HAP-1 (cell line): Measurements from ENCODE around the gene FEZ2.

ENCODE experiments used
- DNase-seq, 2 experiments: peaks; one replicate each; pipeline ENCODE4 v3.0.0-alpha.2; 2016 to 2020; ENCODE audit warnings: low spot score in 2 of 2
- H3K27me3 ChIP-seq: fragments of 250-450 bp; sonication (Bioruptor Pico); 2 replicates; pipeline ENCODE4 v1.5.1; 2020; ENCODE audit warnings: low read depth, mild to moderate bottlenecking, moderate library complexity
- H3K36me3 ChIP-seq: fragments of 250-450 bp; sonication (Bioruptor Pico); replicated peaks from 2 replicates; pipeline ENCODE4 v1.5.1; 2020; ENCODE audit warnings: mild to moderate bottlenecking
- H3K4me1 ChIP-seq: fragments of 250-450 bp; sonication (Bioruptor Pico); 2 replicates; pipeline ENCODE4 v1.5.1; 2020; ENCODE audit warnings: mild to moderate bottlenecking
- H3K4me3 ChIP-seq: fragments of 250-450 bp; sonication (Bioruptor Pico); 2 replicates; pipeline ENCODE4 v1.5.1; 2020; ENCODE audit warnings: mild to moderate bottlenecking, moderate library complexity
- H3K9me3 ChIP-seq: fragments of 250-450 bp; sonication (Bioruptor Pico); 2 replicates; pipeline ENCODE4 v1.5.1; 2020; ENCODE audit warnings: mild to moderate bottlenecking, moderate library complexity
- in situ Hi-C: fragments of 300-500 bp; cut with MboI; formaldehyde crosslinking; loops from 3 replicates; pipeline ENCODE4 v1.14.3; 2020; ENCODE audit warnings: low sequenced_read_pairs, inconsistent platforms, mixed read lengths

FEZ2 gene

DNA sequence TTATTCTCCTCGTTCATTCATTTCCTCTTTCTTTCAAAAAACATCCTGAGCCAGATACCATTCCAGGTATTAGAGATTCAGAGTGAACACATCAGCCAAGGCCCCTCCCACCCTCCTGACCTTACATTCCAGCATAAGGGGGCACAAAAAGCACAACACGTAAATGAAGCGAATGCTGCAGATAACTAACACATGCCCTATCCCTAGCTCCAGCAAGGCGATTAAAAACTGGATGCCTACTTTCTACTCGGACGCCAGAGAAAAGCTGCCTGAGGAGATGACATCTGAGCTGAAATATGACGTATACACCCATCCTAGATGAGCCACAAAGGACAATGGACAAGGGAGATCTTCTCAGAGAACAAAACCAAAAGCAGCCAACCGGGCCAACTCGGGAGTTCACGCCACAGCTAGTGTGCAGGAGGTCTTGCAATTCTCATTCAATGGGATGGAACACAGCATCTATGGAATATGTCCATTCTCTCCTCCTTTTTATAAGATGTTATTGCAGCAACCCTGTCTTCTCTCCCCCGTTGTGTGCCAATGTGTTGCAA lies 33.5 kb downstream of the FEZ2 start:
- no peaks in the 10 kb centered on the region for H3K9me3 ChIP-seq
- no peak overlapping the region for H3K4me3 ChIP-seq
- H3K36me3 ChIP-seq: no peaks in the 10 kb centered on the region; the same call in 1 of the 2 replicates
- no peaks in the 10 kb centered on the region for H3K27me3 ChIP-seq
- peaks cover 5% of the 10 kb centered on the region; the same call in 1 of the 2 replicates for H3K4me1 ChIP-seq
- in situ Hi-C loops: no loop called here
- no peak for DNase-seq

DNA sequence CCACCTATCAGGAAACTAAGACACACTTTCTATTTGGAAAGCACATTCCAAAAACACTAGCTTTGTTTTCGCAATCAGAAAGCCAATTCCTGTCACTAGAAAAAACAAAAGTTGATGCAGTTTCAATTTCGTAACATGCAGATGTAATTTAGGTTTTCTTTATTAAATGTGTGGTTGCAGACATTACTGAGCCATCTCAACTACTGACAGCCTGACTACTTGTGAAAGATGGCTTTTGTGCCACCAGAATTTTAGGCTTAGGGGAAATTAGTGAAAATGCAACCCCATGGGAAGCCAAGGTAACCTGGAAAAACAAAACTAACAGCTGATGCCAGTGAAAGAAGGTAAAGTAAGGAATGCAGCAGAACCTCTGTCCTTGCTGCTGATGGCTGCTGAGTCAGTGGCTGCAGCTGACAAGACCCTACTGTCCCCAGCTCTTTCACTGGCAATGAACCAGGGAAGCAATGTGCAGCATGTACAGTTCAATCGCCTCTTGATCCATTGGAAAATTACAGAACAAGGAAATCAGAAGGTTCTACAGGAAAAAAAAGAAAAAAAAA lies 34.9 kb downstream of the FEZ2 start:
- in situ Hi-C loops: no loop called here
- H3K4me3 ChIP-seq: no peak overlapping the region
- DNase-seq: no peak
- no peaks in the 10 kb centered on the region for H3K27me3 ChIP-seq
- H3K36me3 ChIP-seq: no peaks in the 10 kb centered on the region; the same call in 1 of the 2 replicates
- H3K4me1 ChIP-seq: peaks cover 10% of the 10 kb centered on the region
- no peaks in the 10 kb centered on the region for H3K9me3 ChIP-seq

DNA sequence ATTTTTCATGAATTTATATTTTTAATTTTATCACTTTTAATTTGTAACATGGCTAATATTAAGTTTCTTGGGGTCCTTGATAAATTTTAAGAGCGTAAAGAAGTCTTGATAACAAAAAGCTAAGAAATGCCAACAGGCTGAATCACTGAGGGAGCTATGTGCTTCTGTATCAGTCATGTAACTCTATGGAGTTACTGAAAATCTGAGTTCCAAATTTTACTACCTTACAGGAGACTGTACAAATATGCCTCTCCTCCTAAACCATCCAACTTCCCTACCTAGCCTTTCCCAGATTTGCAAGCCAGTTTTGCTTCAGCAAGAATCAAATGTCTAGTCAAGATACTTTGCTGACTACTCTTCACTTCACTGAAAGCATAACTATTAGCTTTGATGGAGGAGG lies 35.7 kb downstream of the FEZ2 start:
- Histone ChIP-seq H3K27me3 (no peaks in the 10 kb centered on the region), H3K4me1 (peaks cover 10% of the 10 kb centered on the region), H3K9me3 (no peaks in the 10 kb centered on the region), H3K4me3 (no peak overlapping the region), H3K36me3 (no peaks in the 10 kb centered on the region; the same call in 1 of the 2 replicates)
- DNase-seq: no peak
- in situ Hi-C loops: no loop called here

DNA sequence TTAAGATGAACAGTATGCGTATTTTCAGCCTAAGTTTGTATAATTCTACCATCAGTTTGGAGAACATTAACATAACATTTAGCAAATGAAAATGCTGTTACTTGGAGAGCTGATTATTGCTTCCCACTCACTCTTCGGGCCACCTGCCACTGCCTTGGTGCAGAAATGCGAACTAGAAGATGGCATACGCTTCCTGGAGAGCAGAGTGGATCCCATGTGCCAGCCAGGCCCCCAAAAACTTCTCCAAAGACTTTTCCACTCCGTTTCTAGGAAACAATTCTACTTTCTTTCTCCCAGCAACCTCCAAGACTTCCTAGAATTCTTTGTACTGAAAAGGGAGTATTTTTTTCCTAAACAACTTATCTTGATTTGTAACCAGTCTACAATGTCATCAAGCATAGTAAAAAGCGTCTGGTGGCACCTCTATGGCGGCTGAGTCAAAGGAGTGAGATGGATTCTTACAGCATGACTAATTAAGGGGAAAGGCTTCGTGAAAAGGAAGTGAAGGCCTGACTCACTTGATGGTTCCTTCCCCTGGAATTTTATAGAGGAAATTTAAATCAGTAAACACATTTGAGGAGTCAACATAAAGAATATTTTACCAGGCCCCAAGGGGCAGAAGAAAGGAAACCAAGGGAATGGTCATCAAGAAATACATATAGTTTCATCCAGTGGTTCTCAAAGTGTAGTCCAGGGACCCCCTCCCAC lies 36.6 kb downstream of the FEZ2 start:
- in situ Hi-C loops: no loop called here
- H3K36me3 ChIP-seq: no peaks in the 10 kb centered on the region; the same call in none of the 2 replicates
- no peaks in the 10 kb centered on the region for H3K9me3 ChIP-seq
- no peak overlapping the region for H3K4me3 ChIP-seq
- peaks cover 10% of the 10 kb centered on the region for H3K4me1 ChIP-seq
- no peak for DNase-seq
- no peaks in the 10 kb centered on the region for H3K27me3 ChIP-seq

DNA sequence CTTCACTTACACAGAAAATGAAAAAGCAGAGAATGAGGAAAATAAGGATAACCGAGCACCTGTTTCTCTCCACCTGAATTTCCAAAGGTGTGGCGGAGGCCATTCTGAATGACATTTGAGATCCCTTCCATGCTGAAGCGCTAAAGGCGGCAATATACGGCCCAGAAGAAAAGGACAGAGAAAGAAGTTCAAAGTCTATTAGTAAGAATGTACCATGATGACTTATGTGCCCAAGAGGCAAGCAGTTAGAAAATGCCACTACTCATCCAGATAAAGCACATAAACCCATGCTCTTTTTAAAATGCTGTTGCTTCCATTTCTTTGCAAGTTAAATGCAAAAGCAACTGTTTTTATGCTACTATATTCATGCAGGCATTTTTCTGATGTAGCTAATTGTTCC lies 37.2 kb downstream of the FEZ2 start:
- H3K27me3 ChIP-seq: no peaks in the 10 kb centered on the region
- no peak overlapping the region for H3K4me3 ChIP-seq
- H3K36me3 ChIP-seq: no peaks in the 10 kb centered on the region; the same call in none of the 2 replicates
- no peak for DNase-seq
- no peaks in the 10 kb centered on the region for H3K9me3 ChIP-seq
- H3K4me1 ChIP-seq: peaks cover 10% of the 10 kb centered on the region
- in situ Hi-C loops: no loop called here

DNA sequence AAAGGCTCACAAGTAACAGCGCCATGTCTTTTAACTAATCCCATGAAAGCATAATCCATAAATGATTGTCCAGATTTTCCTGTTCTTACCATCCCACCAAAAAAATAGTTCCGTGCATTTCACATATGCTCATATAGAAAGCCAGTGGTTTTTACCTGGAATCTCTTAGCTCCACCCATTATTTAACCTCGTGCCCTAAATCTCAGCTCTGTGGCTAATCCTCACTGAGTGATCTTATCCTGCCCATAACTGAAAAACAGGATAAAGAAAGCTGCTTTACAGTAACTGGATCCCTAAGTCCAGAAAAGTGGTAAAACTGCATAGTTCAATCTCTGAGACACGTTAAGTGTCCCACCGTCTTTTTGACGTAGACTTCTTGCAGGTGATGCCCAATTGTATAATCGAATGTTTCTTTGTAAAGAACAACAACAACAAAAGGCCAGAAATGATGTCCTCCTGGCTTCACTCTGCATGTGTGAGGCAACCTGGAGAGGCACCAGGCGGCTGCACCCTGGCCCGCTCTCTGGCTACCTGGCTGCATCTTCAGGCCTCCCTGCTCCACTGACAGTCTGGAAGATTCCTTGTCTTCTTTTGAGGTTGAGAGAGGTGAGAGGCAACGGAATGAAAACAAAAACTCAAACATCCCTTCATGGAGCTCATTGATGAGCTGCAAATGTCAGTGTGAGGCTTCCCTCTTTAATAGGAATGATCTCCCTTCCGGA lies 38.6 kb downstream of the FEZ2 start:
- Histone ChIP-seq H3K27me3 (no peaks in the 10 kb centered on the region), H3K4me3 (no peak overlapping the region), H3K4me1 (peaks cover 10% of the 10 kb centered on the region), H3K9me3 (no peaks in the 10 kb centered on the region), H3K36me3 (peaks cover 6% of the 10 kb centered on the region)
- no peak for DNase-seq
- in situ Hi-C loops: no loop called here

DNA sequence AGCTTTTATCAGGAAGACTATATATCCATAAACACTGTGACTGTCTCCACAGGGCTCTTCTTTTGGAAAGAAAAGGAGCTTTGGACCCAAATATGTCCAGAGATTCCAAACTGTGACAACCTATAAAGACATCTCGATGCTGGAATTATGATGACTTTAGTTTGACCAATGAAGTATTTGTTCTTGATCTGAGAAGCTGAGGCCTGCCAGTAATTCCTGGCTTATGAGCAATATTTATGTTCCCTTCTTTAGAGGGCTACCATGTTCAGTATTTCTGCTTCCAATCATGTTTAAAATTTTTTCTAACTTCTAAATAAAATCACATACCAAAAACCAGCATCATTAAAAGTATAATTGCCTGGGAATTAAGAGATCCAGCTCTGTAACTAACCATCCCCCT lies 41.1 kb downstream of the FEZ2 start:
- Histone ChIP-seq H3K36me3 (peaks cover 22% of the 10 kb centered on the region), H3K4me1 (peaks cover 9% of the 10 kb centered on the region), H3K4me3 (no peak overlapping the region), H3K27me3 (no peaks in the 10 kb centered on the region), H3K9me3 (no peaks in the 10 kb centered on the region)
- DNase-seq: no peak
- in situ Hi-C loops: no loop called here

DNA sequence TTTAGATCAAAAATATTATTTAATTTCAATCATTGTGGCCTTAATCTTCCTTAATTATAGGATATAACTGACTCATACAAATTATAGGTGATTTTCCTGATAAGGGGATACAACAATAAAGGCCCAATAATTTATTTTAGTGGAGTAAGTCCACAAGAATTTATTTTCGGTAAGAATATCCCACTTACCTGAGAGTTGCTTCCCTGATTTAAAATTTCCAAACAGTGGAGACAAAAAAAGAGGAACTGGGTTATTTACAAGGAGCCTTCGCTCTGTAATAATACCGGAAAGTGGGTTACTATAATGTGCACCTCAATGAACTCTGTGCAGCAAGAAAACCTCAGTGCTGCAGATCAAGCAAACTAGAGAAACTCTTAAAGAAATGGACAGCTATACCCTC lies 42.2 kb downstream of the FEZ2 start:
- Histone ChIP-seq H3K9me3 (no peaks in the 10 kb centered on the region), H3K4me1 (peaks cover 5% of the 10 kb centered on the region), H3K36me3 (peaks cover 33% of the 10 kb centered on the region), H3K27me3 (no peaks in the 10 kb centered on the region), H3K4me3 (no peak overlapping the region)
- DNase-seq: no peak
- in situ Hi-C loops: no loop called here

DNA sequence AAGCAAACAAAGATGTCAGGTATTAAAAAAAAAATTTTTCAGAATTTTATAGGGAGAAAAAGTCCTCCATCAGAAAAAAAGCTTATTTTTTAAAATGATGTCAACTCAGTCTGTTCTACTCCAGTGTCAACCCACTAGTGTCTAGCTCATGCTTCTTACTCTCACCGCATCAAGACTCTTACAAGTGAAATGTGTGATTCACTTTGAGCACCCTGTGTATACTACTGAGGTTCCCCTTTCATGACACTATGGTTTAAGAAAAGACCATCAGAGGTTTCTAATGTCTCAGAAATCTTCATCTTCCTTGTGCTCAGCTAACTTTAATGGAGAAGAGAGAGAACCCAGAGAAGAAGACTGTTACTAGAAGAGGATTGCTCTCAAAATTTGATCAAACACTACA lies 43.4 kb downstream of the FEZ2 start:
- in situ Hi-C loops: no loop called here
- H3K27me3 ChIP-seq: no peaks in the 10 kb centered on the region
- H3K9me3 ChIP-seq: no peaks in the 10 kb centered on the region
- DNase-seq: no peak
- peaks cover 5% of the 10 kb centered on the region for H3K4me1 ChIP-seq
- H3K36me3 ChIP-seq: peaks cover 43% of the 10 kb centered on the region
- H3K4me3 ChIP-seq: no peak overlapping the region

DNA sequence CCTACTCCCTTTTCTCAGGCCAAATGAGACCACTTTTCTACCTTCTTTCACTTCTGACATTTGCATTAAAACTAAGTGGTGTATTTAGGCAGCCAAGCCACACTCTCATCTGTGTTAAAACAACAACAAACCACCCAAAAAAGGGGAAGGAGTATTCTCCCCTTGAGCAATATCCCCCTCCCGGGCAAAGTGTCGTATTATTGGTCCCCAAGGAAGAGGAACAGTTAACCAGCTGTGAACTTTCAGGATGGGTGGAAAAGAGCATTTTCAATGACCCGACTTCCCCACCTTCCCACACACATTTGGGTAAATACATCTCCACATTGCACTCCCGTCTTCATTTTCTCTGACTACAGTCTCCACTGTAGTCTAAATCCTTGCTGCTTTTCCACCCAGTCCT lies 44.3 kb downstream of the FEZ2 start:
- in situ Hi-C loops: no loop called here
- Histone ChIP-seq H3K4me1 (no peaks in the 10 kb centered on the region), H3K36me3 (peaks cover 44% of the 10 kb centered on the region), H3K4me3 (no peak overlapping the region), H3K9me3 (no peaks in the 10 kb centered on the region), H3K27me3 (no peaks in the 10 kb centered on the region)
- DNase-seq: no peak

DNA sequence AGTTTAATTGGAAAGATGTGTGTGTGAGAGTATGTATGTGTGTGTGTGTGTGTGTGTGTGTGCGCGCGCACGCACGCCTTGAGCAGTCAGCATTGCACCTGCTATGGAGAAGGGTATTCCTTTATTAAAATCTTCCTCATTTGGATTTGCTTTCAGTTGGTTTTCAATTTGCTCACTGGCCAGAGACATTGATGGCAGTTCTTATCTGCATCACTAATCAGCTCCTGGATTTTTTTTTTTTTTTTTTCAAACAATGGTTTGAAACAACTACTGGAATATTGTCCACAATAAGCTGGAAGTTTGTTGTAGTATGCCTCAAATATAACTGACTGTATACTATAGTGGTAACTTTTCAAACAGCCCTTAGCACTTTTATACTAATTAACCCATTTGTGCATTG lies 48.0 kb downstream of the FEZ2 start:
- in situ Hi-C loops: no loop called here
- DNase-seq: no peak
- peaks cover 60% of the 10 kb centered on the region for H3K36me3 ChIP-seq
- H3K4me3 ChIP-seq: no peak overlapping the region
- no peaks in the 10 kb centered on the region for H3K4me1 ChIP-seq
- H3K9me3 ChIP-seq: no peaks in the 10 kb centered on the region
- H3K27me3 ChIP-seq: no peaks in the 10 kb centered on the region

DNA sequence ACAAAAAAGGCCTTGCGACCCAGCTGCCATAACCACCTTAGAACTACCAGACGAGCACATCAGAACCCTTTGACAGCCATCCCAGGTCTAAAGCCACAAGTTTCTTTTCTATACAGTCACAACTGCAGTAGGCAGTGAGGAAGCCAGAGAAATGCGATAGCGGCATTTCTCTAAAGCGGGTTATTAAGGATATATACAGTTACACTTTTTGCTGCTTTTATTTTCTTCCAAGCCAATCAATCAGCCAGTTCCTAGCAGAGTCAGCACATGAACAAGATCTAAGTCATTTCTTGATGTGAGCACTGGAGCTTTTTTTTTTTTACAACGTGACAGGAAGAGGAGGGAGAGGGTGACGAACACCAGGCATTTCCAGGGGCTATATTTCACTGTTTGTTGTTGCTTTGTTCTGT lies 48.8 kb downstream of the FEZ2 start:
- H3K36me3 ChIP-seq: peaks cover 56% of the 10 kb centered on the region
- H3K4me3 ChIP-seq: no peak overlapping the region
- H3K27me3 ChIP-seq: no peaks in the 10 kb centered on the region
- H3K4me1 ChIP-seq: no peaks in the 10 kb centered on the region
- no peaks in the 10 kb centered on the region for H3K9me3 ChIP-seq
- no peak for DNase-seq
- in situ Hi-C loops: no loop called here

DNA sequence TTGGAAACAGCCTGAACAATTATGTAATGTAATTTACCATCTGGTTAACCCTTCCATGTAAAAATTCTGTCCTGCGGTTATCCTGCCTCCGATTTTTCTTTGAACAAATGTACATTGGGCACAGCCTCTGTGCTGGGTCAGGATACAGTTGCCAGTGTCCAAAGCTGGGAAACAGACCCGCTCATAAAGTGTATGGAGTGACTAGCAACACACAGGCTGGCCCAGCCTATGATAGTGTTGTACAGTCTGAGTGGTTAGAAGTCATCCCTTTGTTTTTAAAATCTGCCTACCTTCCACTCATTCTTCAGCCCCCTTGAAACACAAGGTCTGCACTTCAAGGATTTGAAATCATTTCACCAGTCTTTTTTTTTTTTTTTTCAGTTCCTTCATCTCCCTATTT lies 50.1 kb downstream of the FEZ2 start:
- peaks cover 50% of the 10 kb centered on the region for H3K36me3 ChIP-seq
- H3K4me3 ChIP-seq: no peak overlapping the region
- no peak for DNase-seq
- no peaks in the 10 kb centered on the region for H3K9me3 ChIP-seq
- in situ Hi-C loops: no loop called here
- no peaks in the 10 kb centered on the region for H3K27me3 ChIP-seq
- no peaks in the 10 kb centered on the region for H3K4me1 ChIP-seq

DNA sequence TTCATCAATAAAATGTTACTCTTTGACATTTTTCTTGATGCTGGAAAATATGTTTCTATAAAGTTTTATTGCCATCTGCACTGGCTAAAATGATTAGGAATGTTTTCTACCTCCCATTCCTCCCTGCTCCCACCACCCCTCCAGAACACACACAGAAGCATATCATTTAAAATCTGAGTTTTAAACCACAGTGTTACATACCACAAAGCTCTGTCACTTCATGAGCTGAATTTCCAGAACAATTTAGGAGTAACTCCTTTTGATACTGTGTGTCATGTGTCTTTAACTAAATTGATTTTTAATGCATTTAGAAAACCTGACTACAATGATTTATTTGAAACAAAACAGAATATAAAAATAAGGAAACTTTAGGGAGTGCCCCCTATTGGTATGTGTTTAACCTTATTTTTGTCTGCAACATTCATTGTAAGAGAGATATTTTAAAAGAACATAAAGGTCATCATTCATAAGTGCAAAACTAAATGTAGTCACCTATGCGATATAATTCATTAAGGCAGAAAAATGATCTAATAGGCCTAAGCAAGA lies 52.0 kb downstream of the FEZ2 start:
- DNase-seq: no peak
- peaks cover 33% of the 10 kb centered on the region for H3K36me3 ChIP-seq

More for the DNA sequence above, 52.0 kb downstream of the FEZ2 start:
- Histone ChIP-seq H3K9me3 (no peaks in the 10 kb centered on the region), H3K4me3 (no peak overlapping the region), H3K27me3 (no peaks in the 10 kb centered on the region), H3K4me1 (no peaks in the 10 kb centered on the region)
- in situ Hi-C loops: no loop called here
